ENCODE measurements around the gene HAPSTR1.

- no peak for TF ChIP-seq CTCF (conservative IDR thresholded peaks at IDR 0.05)
- no peak for TF ChIP-seq ZFX (IDR thresholded peaks at IDR 0.05)
Measured at GRCh38 chr16:9115277-9115676, 23.8 kb downstream of the HAPSTR1 start.

All from C4-2B (cell line).